ENCODE results near the gene ARSG. TPM values are rescaled to one million over a fixed set of nuclear protein-coding genes. Genes with fewer than 3 reads are reported as not detected.

Gene ARSG
- polyA plus RNA-seq, 3 donors from 2014 or later: 15.0 to 18.7 (median 15.3) TPM

Other genes starting within 250 kb of the ARSG start
- 100 to 1,000 TPM; 146 to 193 (median 169) TPM for gene AMZ2, start 43.5 kb upstream of the ARSG start, polyA plus RNA-seq
- 1 to 10 TPM in 2 of 3 donors, under 1 TPM in 1; 0.88 to 4.8 (median 3.5) TPM for gene SLC16A6, start 368 bp upstream of the ARSG start, polyA plus RNA-seq
- gene WIPI1, start 166.0 kb downstream of the ARSG start, polyA plus RNA-seq: 10 to 100 TPM; 21.1 to 43.4 (median 30.0) TPM
- 100 to 1,000 TPM; 275 to 458 (median 320) TPM for gene PRKAR1A, start 220.9 kb downstream of the ARSG start, polyA plus RNA-seq

Measured in immature natural killer cell (primary cell).